Nucleus accumbens (tissue), 56 donors: ENCODE data around the gene ORAI3.

Source experiments
- DNase-seq, 56 donors: peaks; one replicate each; lab custom pipeline; 2025; lab: John Stamatoyannopoulos, UW

The ORAI3 gene

GRCh38 chr16:31002250-31002700, 53.4 kb downstream of the ORAI3 start:
- DNase-seq: peak in 25 of 56 donors; percentile 8 to 80 (median 47)

GRCh38 chr16:31002862-31003341, 54.0 kb downstream of the ORAI3 start:
- no peak for DNase-seq

DNA sequence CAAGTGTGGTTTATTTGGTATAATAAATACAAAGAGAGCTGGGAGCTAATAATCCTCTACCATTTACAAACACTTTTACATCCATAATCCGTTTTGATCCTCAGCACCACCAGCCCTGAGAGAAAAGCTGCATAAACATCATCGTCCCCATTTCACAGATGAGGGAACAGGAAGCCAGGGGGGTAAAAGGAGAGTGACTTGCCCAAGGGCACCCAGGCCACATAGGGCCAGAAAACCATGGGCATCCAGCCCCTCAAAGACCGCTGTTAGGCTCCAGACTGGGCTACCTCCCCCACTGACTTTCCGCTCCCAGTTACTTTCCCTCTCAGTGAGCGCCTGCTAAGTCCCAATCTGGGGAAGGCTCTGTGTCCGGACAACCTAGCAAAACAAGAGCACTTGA, 54.9 kb downstream of the ORAI3 start:
- DNase-seq: no peak
